ENCODE data around the gene NFKB1. TPM values are rescaled to one million over a fixed set of nuclear protein-coding genes. Genes with fewer than 3 reads are reported as not detected.
"Not testable (repeated sequence)": the region's sequence is repeated elsewhere in the genome, so short reads cannot be mapped to it uniquely, and the experiment has no call there.

NFKB1 gene
- polyA plus RNA-seq, 1 experiment: 24.1 TPM

DNA sequence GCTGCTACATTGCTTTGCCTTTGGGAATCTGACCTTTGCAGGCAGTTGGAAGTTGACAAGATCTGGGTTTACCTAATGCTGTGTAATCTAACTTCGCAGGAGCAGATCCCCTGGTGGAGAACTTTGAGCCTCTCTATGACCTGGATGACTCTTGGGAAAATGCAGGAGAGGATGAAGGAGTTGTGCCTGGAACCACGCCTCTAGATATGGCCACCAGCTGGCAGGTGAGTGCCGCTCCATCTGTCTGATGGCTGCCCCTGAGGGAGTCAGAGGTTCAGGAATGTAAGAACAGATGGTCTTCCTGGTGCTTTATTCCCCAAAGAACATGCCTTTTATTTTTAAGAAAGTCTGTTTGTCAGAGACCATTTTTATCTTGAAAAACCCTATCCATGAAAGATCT is 109.3 kb downstream of the NFKB1 start:
- no peaks in the 10 kb centered on the region for H3K27me3 ChIP-seq (ENCODE audit: control insufficient read depth, insufficient read depth, low read length)
- TF ChIP-seq, protein P1, sequence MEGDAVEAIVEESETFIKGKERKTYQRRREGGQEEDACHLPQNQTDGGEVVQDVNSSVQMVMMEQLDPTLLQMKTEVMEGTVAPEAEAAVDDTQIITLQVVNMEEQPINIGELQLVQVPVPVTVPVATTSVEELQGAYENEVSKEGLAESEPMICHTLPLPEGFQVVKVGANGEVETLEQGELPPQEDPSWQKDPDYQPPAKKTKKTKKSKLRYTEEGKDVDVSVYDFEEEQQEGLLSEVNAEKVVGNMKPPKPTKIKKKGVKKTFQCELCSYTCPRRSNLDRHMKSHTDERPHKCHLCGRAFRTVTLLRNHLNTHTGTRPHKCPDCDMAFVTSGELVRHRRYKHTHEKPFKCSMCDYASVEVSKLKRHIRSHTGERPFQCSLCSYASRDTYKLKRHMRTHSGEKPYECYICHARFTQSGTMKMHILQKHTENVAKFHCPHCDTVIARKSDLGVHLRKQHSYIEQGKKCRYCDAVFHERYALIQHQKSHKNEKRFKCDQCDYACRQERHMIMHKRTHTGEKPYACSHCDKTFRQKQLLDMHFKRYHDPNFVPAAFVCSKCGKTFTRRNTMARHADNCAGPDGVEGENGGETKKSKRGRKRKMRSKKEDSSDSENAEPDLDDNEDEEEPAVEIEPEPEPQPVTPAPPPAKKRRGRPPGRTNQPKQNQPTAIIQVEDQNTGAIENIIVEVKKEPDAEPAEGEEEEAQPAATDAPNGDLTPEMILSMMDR (IDR thresholded peaks at IDR 0.05; ENCODE audit: low read depth, low read length): no peak
- no peaks in the 10 kb centered on the region for H3K9me3 ChIP-seq (ENCODE audit: control insufficient read depth, insufficient read depth, low read length)
- H3K4me3 ChIP-seq (ENCODE audit: low read depth, low read length): no peak overlapping the region
- ChIA-PET POLR2A (no interaction called here), CTCF (interaction anchor here (0.6 to 1.7 kb wide), 4 partner anchors 81 to 399 kb away, joined by 3 to 7 read pairs (median 4); no protein-coding TSS in a partner anchor)
- DNase-seq (ENCODE audit: low read depth, low spot score): no peak
- H3K27ac ChIP-seq (ENCODE audit: low read depth, low read length): no peak overlapping the region

GRCh38 chr4:102612210-102612609 is 111.1 kb downstream of the NFKB1 start:
- no peaks in the 10 kb centered on the region for H3K27me3 ChIP-seq (ENCODE audit: control insufficient read depth, insufficient read depth, low read length)
- POLR2A ChIA-PET: no interaction called here
- no peak for DNase-seq (ENCODE audit: low read depth, low spot score)
- H3K27ac ChIP-seq (ENCODE audit: low read depth, low read length): no peak overlapping the region
- TF ChIP-seq, protein P1 (IDR thresholded peaks at IDR 0.05; ENCODE audit: low read depth, low read length): no peak
- H3K9me3 ChIP-seq (ENCODE audit: control insufficient read depth, insufficient read depth, low read length): no peaks in the 10 kb centered on the region
- CTCF ChIA-PET: interaction anchor here (2.0 to 3.0 kb wide), 2 partner anchors 397 to 479 kb away, joined by 4 to 10 read pairs; no protein-coding TSS in a partner anchor
- H3K4me3 ChIP-seq (ENCODE audit: low read depth, low read length): no peak overlapping the region

DNA sequence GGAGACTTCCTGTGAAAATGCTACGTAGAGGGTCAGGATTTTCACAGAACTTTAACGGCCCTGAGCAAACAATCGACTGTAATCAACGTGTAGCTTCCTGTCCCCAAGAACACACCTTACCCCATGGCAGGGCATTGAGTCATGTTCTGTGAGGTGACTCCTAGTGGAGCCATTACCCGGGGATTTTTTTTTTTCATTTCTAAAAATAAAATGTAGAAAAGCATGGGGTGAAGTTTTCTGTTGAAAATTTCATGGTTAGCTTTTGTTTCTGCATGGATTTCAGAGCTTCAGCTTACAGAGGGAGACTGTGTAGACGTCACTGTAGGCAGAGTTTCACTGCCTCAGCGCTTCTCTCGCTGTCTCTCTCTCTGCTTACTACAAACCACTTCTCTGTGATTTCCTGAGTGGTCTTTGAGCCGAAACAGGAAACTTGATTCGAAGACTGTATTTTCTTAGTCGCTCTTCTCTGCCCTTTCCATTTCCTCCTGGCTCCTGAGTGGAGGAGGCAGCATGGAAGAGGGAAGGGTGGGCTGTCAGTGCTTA is 111.7 kb downstream of the NFKB1 start:
- Histone ChIP-seq H3K27ac (ENCODE audit: low read depth, low read length) (peak overlapping the region; percentile 11), H3K27me3 (ENCODE audit: control insufficient read depth, insufficient read depth, low read length) (no peaks in the 10 kb centered on the region), H3K4me3 (ENCODE audit: low read depth, low read length) (no peak overlapping the region), H3K9me3 (ENCODE audit: control insufficient read depth, insufficient read depth, low read length) (no peaks in the 10 kb centered on the region)
- DNase-seq (ENCODE audit: low read depth, low spot score): no peak
- POLR2A ChIA-PET: no interaction called here
- TF ChIP-seq, protein P1 (IDR thresholded peaks at IDR 0.05; ENCODE audit: low read depth, low read length): no peak
- CTCF ChIA-PET: interaction anchor here (2.0 to 3.0 kb wide), 2 partner anchors 396 to 479 kb away, joined by 4 to 10 read pairs; no protein-coding TSS in a partner anchor

DNA sequence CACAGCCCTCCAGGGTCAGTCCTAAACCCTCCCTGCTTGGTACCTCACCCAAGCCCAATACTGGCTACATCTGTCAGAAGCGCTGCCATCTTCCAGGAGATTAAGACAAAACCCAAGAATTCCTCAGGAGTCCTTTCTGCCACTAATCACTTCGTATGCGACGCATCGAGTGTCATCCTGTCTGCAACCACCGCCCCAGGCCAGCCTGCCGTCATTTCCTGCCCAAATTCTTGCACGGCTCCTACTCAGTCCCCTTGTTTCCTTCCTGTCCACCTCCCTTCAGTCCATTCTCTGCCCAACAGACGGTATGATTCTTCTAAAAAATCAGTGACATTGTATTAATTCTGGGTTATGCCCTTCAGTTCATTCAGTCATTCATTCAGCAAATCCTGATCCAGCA is 113.6 kb downstream of the NFKB1 start:
- no peaks in the 10 kb centered on the region for H3K9me3 ChIP-seq (ENCODE audit: control insufficient read depth, insufficient read depth, low read length)
- ChIA-PET CTCF (interaction anchor here (0.5 kb wide), 1 partner anchor 168 kb away, joined by 3 read pairs; no protein-coding TSS in a partner anchor), POLR2A (no interaction called here)
- no peak for DNase-seq (ENCODE audit: low read depth, low spot score)
- no peak overlapping the region for H3K27ac ChIP-seq (ENCODE audit: low read depth, low read length)
- no peaks in the 10 kb centered on the region for H3K27me3 ChIP-seq (ENCODE audit: control insufficient read depth, insufficient read depth, low read length)
- TF ChIP-seq, protein P1 (IDR thresholded peaks at IDR 0.05; ENCODE audit: low read depth, low read length): no peak
- no peak overlapping the region for H3K4me3 ChIP-seq (ENCODE audit: low read depth, low read length)

- POLR2A ChIA-PET: no interaction called here
- Histone ChIP-seq H3K4me3 (ENCODE audit: low read depth, low read length) (no peak overlapping the region), H3K27ac (ENCODE audit: low read depth, low read length) (no peak overlapping the region), H3K9me3 (ENCODE audit: control insufficient read depth, insufficient read depth, low read length) (no peaks in the 10 kb centered on the region), H3K27me3 (ENCODE audit: control insufficient read depth, insufficient read depth, low read length) (no peaks in the 10 kb centered on the region)
- TF ChIP-seq, protein P1 (IDR thresholded peaks at IDR 0.05; ENCODE audit: low read depth, low read length): no peak
- CTCF ChIA-PET: interaction anchor here (0.6 to 1.2 kb wide), 2 partner anchors 474 to 475 kb away, joined by 3 read pairs; no protein-coding TSS in a partner anchor
- no peak for DNase-seq (ENCODE audit: low read depth, low spot score)
Observed at GRCh38 chr4:102616636-102617035, 115.5 kb downstream of the NFKB1 start.

- CTCF ChIA-PET: interaction anchor here (0.8 to 3.8 kb wide), 8 partner anchors 10 to 481 kb away, joined by 3 to 50 read pairs (median 13); partner anchors contain the start of gene BDH2
- H3K27me3 ChIP-seq (ENCODE audit: control insufficient read depth, insufficient read depth, low read length); H3K4me3 ChIP-seq (ENCODE audit: low read depth, low read length); POLR2A ChIA-PET; DNase-seq (ENCODE audit: low read depth, low spot score); H3K27ac ChIP-seq (ENCODE audit: low read depth, low read length); H3K9me3 ChIP-seq (ENCODE audit: control insufficient read depth, insufficient read depth, low read length): not testable (repeated sequence)
Observed at GRCh38 chr4:102619021-102619420, 117.9 kb downstream of the NFKB1 start.

DNA sequence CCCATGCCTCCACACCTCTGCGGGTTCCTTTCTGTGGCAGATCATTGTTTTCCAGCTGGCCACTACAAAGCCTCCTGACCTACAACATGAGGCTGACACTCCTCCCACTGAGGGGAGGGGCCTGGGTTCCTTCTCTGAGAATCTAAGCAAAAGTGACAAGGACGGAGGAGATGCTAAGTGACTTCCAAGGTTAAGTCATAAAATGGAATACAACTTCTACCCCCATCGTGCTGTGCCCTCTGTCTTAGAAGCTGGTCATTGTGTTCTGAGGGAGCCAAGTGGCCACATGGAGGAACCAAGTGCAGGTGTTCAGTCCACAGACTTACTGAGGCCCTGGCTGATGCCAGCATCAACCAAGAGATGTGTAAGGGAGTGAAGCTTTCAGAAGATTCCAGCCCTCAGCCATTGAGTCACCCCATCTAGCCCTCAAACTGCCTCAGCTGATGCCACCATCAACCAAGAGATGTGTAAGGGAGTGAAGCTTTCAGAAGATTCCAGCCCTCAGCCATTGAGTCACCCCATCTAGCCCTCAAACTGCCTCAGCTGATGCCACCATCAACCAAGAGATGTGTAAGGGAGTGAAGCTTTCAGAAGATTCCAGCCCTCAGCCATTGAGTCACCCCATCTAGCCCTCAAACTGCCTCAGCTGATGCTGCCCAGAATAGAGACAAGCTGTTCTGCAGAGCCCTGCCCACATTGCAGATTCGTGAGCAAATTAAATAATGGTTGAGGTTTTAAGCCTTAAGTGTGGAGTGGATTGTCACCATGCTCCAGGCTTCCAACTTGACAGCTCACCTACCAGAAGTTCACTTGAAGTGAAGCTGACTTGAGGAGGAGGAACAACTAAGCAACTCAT is 118.8 kb downstream of the NFKB1 start:
- ChIA-PET POLR2A (interaction anchor here (1.0 to 1.6 kb wide), 4 partner anchors 189 to 249 kb away, joined by 4 to 10 read pairs (median 4); partner anchors contain the start of genes CISD2 and UBE2D3), CTCF (interaction anchor here (0.8 to 3.8 kb wide), 27 partner anchors 12 to 730 kb away, joined by 3 to 50 read pairs (median 4); partner anchors contain the start of genes BDH2, CISD2 and MANBA)
- not testable (repeated sequence) for DNase-seq (ENCODE audit: low read depth, low spot score)

More for the DNA sequence above, 118.8 kb downstream of the NFKB1 start:
- H3K4me3 ChIP-seq (ENCODE audit: low read depth, low read length); H3K9me3 ChIP-seq (ENCODE audit: control insufficient read depth, insufficient read depth, low read length); H3K27ac ChIP-seq (ENCODE audit: low read depth, low read length); H3K27me3 ChIP-seq (ENCODE audit: control insufficient read depth, insufficient read depth, low read length): not testable (repeated sequence)

Data from AG04450 (cell line).